Left colon (tissue), 2 donors: ENCODE data around the gene COL11A1. TPM values are rescaled to one million over a fixed set of nuclear protein-coding genes. Genes with fewer than 3 reads are reported as not detected.
"Not testable (repeated sequence)": the region's sequence is repeated elsewhere in the genome, so short reads cannot be mapped to it uniquely, and the experiment has no call there.

Experiments
- ATAC-seq: fragments of 200-7000 bp; cut with Tn5 transposase; one replicate; pipeline ENCODE4 v1.9.1; 2020; ENCODE audit warnings: mild to moderate bottlenecking, moderate library complexity
- DNase-seq, 2 donors: peaks; one replicate each; pipeline ENCODE4 v3.0.0-alpha.2; 2020
- intact Hi-C, 2 donors: fragments of 100-400 bp; cut with DNase I in 1 of 2; cut with micrococcal nuclease in 1 of 2; formaldehyde crosslinking; loops; one replicate each; pipeline versions ENCODE4 v1.11.2 to v1.14.0; 2022; cut with DNase I, micrococcal nuclease
- total RNA-seq, 2 donors: library from RNA; stranded (reverse); fragmentation: NEBNext Ultra II Directional; extraction: Animal tissue kit (Norgen Biotek cat#: 25700); gene quantifications; one replicate each; pipeline ENCODE4 v1.2.1, GENCODE V29; 2021
- donor health status: DM: no; HTN: no; CAD: no.
- donor health status: DM: yes; HTN: yes; CAD: no.

The COL11A1 gene
- total RNA-seq, 2 donors from 2014 or later = 0.34 TPM

DNA sequence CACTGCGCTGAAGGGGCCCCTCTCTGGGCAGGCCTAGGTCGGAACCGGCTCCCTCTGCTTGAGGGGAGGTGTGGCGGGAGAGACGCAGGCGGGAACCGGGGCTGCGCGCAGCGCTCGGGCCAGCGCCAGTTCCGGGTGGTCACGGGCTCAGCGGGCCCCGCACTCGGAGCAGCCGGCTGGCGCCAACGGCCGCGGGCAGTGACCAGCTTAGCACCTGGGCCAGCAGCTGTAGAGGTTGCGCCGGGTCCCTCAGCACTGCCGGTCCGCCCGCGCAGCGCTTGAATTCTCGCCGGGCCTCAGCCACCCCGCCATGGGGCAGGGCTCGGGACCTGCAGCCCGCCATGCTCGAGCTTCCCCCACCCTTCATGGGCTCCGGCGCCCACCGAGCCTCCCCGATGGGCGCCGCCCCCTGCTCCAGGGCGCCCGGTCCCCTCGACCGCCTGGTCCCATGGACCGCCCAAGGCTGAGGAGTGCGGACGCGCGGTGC lies 254.6 kb downstream of the COL11A1 start:
- ATAC-seq (no peak), DNase-seq (no peak)

DNA sequence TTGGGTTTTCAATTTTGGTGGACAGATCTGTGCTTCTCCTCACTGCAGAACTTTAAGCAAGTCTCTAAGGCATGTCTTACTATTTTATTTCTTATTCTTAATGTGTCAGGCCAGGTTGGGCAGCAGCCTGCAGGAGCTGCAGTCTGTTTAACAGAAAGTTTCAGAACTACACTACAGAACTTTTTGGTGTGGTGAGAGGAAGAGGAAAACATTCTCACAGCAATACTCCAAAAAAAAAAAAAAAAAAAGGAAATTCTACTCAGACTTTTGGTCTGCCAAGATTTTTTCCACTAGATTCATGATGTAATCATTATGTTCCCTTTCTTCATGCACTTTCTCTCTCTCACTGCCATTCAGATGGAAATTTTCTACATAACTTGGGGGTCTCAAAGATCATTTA lies 255.2 kb downstream of the COL11A1 start:
- intact Hi-C loops = no loop called here
- DNase-seq (no peak), ATAC-seq (no peak)

More for the DNA sequence above, 254.6 kb downstream of the COL11A1 start:
- intact Hi-C loops = no loop called here

DNA sequence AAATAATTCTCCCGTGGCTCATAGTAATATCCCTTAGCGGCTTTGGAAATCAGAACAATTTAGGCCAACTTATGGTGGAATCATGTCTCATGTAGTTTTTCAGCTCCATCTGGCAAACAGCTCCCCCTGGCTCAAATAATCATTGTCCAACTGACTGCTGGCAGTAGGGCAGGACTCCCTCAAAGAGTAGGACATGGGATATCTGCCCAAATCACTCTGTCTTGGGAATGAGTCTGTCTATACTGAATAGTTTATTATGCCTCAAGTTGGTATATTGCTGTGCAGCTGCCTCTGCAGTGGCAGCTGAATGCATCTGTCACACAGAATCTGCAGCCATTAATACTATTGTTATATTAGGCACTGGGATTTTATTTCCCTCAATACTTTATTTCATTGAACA lies 255.7 kb downstream of the COL11A1 start:
- DNase-seq (no peak), ATAC-seq (no peak)
- intact Hi-C loops = no loop called here

GRCh38 chr1:102851616-102852015 lies 256.7 kb downstream of the COL11A1 start:
- DNase-seq (no peak), ATAC-seq (no peak)
- intact Hi-C loops = no loop called here

GRCh38 chr1:102842606-102843005 lies 265.7 kb downstream of the COL11A1 start:
- ATAC-seq (no peak), DNase-seq (no peak)
- intact Hi-C loops = no loop called here

GRCh38 chr1:102840741-102841140 lies 267.6 kb downstream of the COL11A1 start:
- no peak for ATAC-seq
- DNase-seq = no peak
- intact Hi-C loops = no loop called here

GRCh38 chr1:102838016-102838415 lies 270.3 kb downstream of the COL11A1 start:
- intact Hi-C loops = no loop called here
- DNase-seq (no peak), ATAC-seq (no peak)

DNA sequence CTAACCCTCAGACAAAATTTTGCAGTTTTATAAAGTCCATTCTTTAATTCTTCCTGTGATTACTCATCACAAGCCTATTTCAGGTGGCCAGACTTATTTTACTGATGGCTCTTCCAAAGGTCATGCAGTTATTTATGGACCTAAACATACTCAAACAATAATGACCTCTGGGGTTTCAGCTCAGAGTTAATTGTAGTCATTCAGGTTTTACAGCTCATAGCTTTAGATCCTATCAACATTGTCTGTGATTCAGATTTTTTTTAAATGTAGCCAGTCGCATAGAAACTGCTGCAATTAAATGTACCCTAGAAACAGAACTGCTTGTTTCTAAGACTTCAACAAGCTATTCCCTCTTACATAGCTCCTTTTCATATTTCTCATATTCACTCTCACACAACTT lies 270.8 kb downstream of the COL11A1 start:
- ATAC-seq = no peak
- DNase-seq = no peak
- intact Hi-C loops = no loop called here

- no peak for DNase-seq
- no peak for ATAC-seq
- intact Hi-C loops = no loop called here
Observed at GRCh38 chr1:102836991-102837390, 271.3 kb downstream of the COL11A1 start.

DNA sequence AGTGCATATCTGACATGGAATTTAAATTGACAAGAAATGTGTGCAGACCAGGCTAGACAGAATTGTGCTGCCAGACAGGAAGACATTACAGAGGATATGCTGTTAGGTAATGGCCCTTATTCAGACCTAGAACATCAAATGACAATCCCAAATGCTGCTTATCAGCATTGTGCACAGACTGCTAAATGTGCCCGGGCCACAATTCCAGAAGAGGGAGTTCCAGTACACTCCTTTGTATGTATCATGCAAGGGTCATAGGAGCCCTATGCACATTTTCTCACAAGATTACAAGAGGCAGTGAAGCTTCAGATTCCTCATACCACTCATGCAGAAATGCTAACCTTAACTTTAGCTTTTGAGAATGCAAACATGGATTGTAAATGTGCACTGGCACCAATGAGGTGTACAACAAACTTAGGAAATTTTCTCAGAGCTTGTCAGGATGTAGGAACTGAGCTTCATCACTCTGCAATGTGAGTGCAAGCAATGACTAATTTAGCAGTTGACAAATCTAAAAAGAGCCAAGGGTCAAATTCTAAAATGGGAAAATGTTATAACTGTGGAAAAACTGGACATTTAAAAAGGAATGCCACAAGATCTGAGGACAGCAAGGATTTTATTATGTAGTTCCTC lies 273.5 kb downstream of the COL11A1 start:
- DNase-seq (no peak), ATAC-seq (no peak)
- intact Hi-C loops = no loop called here

- ATAC-seq (no peak), DNase-seq (no peak)
- intact Hi-C loops = no loop called here
Observed at GRCh38 chr1:102833151-102833550, 275.2 kb downstream of the COL11A1 start.

DNA sequence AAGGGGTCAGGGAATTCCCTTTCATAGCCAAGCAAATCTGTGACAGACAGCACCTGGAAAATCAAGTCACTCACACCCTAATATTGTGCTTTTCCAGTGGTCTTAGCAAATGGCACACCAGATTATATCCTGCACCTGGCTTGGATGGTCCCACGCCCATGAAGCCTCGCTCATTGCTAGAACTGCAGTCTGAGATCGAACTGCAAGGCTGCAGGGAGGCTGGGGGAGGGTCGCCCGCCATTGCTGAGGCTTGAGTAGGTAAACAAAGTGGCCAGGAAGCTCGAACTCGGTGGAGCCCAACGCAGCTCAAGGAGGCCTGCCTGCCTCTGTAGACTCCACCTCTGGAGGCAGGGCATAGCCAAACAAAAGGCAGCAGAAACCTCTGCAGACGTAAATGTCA lies 281.6 kb downstream of the COL11A1 start:
- DNase-seq, ATAC-seq, intact Hi-C loops: not testable (repeated sequence)
